SK-N-DZ (cell line): ENCODE results near the gene CCNE1. TPM values are rescaled to one million over a fixed set of nuclear protein-coding genes. Genes with fewer than 3 reads are reported as not detected.

Experiments used
- DNase-seq: peaks from one replicate; pipeline ENCODE4 v3.0.0-alpha.2; 2015; ENCODE audit warnings: low spot score
- polyA plus RNA-seq, 2 experiments: library from polyadenylated mRNA; depleted of rRNA; stranded (reverse); fragments of >200 nt; gene quantifications; 2 replicates each; pipeline ENCODE4 v1.2.3, GENCODE V29; 2014

The CCNE1 gene
- 26.2 and 28.0 TPM in 2 replicates for polyA plus RNA-seq (2014; cell fraction: cytosol; rRNA removed)
- polyA plus RNA-seq (2014; cell fraction: nucleus; rRNA removed) = 48.9 and 64.6 TPM in 2 replicates

GRCh38 chr19:29811125-29812079, at the start of gene CCNE1:
Gene CCNE1, plus strand, starts transcription at chr19:29811991. Its CDS starts 565 bp downstream, at chr19:29812556.
- DNase-seq = peak; percentile 66

- DNase-seq = no peak
Observed at GRCh38 chr19:29763196-29763595, 48.6 kb upstream of the CCNE1 start.

GRCh38 chr19:29764361-29764760, 47.4 kb upstream of the CCNE1 start:
- no peak for DNase-seq

DNA sequence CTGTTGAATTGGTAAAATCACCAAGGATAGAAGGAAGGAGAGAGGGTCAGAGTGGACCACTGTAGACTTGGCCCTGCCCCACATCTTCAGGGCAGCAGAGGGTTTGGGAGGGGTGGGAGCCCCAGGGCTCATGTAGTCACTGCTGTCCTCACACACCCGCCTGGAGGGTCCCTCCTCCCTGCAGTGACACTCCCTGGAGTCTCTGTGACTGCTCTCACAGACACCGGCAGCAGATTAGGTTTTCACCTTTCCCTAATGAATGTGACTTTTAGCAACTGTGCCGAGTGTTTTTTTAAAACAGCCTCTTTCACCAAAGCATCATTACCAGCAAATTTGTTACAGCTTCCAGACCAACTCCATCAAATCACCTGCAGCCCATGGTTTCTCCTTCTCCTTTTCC, 45.7 kb upstream of the CCNE1 start:
- DNase-seq = no peak

DNA sequence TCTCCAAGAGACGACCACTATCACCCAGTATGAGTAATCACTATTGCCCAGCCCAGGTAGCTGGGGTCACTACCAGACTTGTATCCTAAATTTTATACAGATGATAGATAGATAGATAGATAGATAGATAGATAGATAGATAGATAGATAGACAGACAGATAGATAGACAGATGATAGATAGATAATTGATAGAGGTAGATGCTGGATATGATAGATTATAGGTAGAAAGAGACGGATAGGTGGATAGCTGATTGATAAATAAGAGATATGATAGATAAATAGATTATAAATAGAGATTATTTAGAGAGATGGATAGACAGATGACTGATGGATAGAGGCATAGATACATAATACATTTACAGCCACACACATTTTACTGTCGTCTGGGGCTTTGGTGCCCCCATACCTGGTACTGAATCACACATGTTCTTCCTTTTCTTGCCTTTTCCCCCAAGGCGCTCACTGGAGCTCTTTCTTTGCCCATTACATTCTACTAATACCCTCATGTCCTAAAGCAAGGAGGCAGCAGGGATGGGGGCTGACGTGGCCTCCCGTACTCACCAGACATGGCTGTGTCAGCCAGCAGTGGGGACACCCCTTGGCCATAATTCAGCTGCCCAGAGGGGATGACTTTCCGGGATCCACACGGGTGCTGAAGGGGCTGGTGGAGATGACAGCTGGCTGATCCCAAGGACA, 44.6 kb upstream of the CCNE1 start:
- DNase-seq = no peak

- no peak for DNase-seq
Observed at GRCh38 chr19:29768166-29768565, 43.6 kb upstream of the CCNE1 start.

- DNase-seq = no peak
Observed at GRCh38 chr19:29769997-29770396, 41.8 kb upstream of the CCNE1 start.

- DNase-seq = no peak
Observed at GRCh38 chr19:29770648-29771047, 41.1 kb upstream of the CCNE1 start.

GRCh38 chr19:29771708-29772414, 39.9 kb upstream of the CCNE1 start:
- DNase-seq = peak; percentile 55

- DNase-seq = no peak
Observed at GRCh38 chr19:29772696-29773095, 39.1 kb upstream of the CCNE1 start.

DNA sequence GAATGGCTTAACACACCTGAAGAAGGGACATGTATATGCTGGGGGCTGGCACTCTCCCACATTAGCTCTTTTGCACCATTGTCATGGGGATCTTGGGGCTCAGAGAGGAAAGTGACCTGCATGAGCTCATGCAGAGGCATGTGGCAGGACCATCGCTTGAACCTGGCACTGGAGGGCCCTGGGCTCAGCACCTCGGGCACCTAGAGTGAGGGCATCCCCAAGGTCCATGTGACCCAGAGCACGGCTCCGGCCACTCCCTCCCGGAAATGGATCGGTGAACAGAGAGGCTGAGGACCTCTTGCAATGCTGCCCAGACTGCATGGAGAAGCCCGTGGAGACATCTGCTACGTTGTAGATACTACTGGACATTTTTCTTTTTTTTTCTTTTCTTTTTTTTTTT, 38.6 kb upstream of the CCNE1 start:
- no peak for DNase-seq

DNA sequence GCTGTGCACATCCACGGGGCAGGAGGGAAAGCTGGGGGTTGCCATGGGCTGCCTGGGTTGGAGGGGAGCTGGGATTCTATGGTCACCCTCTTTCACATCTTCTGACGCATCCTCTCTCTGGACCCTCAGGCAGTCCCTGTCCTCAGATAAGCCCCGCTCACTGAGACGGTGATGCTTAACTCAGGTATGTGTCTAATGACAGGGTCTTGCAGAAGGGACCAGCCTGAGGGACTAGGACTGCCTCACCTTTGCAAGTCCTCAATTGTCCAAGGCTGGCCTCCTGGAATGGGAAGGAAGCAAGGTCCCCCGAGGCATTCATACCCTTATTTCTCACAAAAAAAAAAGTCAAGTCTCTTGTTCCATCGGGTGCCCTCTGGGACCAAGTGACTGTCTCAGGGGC, 37.7 kb upstream of the CCNE1 start:
- DNase-seq = no peak

DNA sequence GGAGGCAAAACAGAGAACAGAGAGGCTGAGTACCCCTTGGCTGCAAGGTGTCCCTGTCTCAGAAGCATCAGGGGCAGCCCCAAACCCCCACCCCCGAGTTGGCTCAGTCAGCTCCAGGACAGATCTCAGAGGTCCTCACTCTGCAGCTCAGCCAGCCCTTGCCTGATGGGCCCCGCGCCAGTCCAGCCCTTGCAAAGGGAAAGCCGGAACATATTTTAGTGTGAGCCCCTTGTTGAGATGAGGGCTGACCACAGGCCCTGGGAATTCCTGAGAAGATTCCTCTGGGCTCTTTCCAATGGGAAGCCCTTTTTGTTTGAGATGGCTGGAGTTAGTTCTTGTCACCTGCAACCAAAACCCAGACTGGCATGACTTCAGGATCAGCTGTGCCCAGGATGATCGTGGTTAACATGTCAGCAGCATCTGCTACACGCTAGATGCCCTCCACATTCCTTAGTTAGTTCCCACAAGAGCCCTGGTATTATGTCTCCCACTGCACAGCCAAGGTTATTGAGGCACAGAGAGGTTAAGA, 33.9 kb upstream of the CCNE1 start:
- no peak for DNase-seq

DNA sequence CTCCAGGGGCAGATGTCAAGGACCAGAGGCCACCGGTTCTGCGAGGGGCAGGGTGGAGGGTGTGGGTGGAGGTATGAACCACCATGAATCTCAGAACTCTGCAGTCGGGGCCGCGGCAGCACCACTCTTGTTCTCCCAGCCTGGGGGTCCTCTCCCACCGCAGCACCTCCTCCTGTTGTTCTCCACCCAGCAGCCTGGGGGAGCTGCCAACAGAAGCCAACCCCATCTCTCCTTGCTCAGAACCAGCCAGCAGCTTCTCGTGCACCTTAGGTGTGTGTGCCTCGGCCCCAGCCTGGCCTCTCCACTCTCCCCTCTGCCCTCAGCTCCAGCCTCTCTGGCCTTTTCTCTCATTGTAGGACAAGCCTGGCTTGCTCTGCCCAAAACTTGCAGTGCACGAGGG, 31.9 kb upstream of the CCNE1 start:
- DNase-seq = no peak

GRCh38 chr19:29781386-29782259, 30.2 kb upstream of the CCNE1 start:
- no peak for DNase-seq

GRCh38 chr19:29782260-29782580, 29.6 kb upstream of the CCNE1 start:
- DNase-seq = no peak

DNA sequence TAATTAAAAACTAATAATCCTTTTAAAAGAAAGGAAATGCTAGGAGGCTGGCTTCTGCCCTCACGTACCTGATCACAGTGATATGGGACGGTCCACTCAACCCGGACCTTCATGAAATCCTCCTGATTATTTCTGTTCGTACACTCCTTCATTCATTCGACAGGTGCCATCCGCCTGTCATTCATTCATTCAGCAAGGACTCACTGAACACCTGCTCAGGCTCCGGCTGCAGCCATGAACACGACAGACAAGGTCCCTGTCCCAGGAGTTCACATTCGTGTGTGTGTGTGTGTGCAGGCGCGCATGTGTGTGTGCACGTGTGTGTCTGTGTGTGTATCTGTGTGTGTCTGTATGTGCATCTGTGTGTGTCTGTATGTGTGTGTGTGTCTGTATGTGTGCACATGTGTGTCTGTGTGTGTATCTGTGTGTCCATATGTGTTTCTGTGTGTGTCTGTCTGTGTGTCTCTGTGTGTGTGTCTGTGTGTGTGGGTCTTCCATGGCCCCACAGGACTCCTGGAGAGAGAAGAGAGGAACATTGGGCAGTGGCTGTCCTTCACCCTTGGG, 28.1 kb upstream of the CCNE1 start:
- no peak for DNase-seq

DNA sequence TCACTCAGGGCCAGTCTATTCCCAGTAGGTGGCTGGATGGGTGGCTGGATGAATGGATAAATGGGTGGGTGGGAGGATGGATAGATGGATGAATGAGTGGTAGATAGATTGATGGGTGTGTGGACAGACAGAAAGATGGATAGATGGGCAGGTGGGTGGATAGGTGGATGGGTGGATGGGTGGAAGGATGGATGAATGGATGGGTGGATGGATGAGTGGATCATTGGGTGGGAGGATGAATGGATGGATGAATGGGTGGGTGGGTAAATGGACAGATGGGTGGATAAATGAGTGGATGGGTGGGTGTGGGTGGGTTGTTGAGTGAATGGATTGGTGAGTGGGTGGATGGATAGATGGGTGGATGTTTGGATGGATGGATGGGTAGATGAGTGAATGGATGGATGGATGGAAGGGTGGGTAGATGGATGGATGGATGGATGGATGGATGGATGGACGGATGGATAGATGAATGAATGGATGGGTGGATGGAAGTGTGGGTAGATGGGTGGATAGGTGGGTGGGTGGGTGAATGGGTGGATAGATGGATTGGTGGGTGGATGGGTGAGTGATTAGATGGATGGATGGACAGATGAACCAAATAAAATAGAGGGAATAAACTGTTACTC, 27.1 kb upstream of the CCNE1 start:
- no peak for DNase-seq

- DNase-seq = no peak
Observed at GRCh38 chr19:29785360-29785759, 26.4 kb upstream of the CCNE1 start.

DNA sequence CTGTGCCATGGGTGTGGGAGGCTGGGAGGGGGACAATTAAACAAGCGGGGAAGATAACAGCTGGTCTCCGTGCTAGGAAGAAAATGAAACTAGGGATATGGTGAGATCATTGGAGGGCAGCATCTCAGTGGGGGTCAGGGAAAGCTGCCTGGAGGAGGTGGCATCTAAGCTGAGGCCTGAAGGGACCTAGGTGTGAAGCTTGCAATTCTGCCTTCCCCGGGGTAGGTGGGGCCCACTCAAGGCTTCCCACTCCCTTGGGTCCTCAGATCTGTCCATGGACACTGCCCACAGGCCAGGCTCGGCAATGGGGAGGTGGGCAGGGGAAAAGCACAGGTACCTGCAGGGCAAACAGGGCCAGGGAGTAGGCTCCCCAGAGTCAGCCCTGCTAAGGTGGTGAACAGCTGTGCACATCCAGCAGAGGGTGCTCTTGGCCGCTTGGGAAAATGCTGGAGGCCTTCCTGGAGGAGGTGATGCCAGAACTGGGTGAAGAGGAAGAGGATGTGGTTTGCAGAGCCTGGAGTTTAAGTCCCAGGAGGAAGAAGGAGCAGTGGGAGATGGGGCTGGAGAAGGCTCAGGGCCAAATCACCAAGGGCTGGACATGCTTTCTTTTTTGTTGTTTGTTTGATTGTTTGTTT, 25.7 kb upstream of the CCNE1 start:
- DNase-seq = no peak
